Rectal smooth muscle tissue (tissue), 1 donor: ENCODE measurements around the gene VWA2.

Source experiments
- H3K27ac ChIP-seq: one replicate; pipeline ENCODE4 v1.7.0; 2013; ENCODE audit warnings: low read depth, low read length, inconsistent platforms
- H3K27me3 ChIP-seq: one replicate; pipeline ENCODE4 v1.7.0; 2013; ENCODE audit warnings: low read length; ENCODE audit not compliant: control insufficient read depth, insufficient read depth
- H3K36me3 ChIP-seq: one replicate; pipeline ENCODE4 v1.7.0; 2013; ENCODE audit warnings: low read length; ENCODE audit not compliant: control insufficient read depth, insufficient read depth
- H3K4me1 ChIP-seq: one replicate; pipeline ENCODE4 v1.7.0; 2013; ENCODE audit warnings: low read length; ENCODE audit not compliant: control insufficient read depth, insufficient read depth
- H3K4me3 ChIP-seq: one replicate; pipeline ENCODE4 v1.7.0; 2013; ENCODE audit warnings: low read length
- H3K9ac ChIP-seq: one replicate; pipeline ENCODE4 v1.7.0; 2013; ENCODE audit warnings: low read length

VWA2 gene

DNA sequence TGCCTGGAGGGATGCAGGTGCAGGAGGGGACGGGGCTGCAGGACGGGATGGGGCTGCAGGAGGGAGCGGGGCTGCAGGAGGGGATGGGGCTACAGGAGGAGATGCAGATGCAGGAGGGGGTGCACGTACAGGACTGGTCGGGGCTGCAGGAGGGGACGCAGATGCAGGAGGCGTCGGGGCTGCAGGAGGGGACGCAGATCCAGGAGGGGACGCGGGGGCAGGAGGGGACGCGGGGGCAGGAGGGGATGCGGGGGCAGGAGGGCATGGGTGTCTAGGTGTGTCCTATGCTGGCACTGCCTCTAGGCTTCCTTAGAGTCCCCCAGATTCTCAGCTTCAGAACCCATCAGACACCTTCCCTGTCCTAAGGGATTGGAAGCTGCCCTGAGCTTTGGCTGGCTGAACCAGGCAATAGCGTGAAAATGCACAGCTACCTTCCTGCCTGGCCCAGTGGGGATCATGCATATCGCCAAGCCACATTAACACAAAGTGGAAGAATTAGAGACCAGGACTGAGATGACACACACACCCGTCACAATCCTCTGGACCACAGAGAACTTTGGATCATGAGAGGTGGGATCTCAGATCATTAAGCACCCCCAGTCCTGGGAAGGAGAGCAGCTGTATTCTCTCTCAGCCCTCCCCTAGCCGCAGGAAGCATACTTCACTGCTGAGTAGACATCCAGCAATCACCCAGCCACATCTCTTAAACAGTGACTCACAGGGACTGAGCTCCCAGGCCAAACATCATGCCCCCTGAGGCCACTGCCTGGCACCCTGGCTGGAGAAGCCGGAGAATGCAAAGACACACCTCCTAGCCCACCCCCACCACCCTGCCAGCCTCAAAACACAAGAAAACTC is 67.3 kb downstream of the VWA2 start:
- no peaks in the 10 kb centered on the region for H3K36me3 ChIP-seq
- H3K9ac ChIP-seq, result no peak overlapping the region
- H3K4me1 ChIP-seq, result no peaks in the 10 kb centered on the region
- H3K27ac ChIP-seq, result no peak overlapping the region
- no peaks in the 10 kb centered on the region for H3K27me3 ChIP-seq
- H3K4me3 ChIP-seq, result no peak overlapping the region

DNA sequence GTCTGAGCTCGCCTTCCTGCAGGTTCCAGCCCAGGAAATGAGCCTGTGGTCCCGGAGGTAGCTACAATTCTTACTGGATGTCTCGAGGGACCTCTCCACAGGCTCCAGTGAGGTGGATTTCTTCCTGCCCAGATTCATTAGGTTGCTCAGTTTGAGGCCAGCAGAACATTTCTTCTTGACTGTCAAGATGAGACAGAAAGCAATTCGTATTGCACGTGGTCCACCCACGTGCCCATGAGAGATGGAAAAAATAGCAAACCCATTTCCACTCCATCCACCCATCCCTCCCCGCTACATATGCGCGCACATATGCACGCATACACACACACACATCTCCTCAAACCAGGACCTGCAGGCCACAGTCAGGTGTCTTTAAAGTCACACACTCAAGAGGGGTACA is 68.7 kb downstream of the VWA2 start:
- Histone ChIP-seq H3K27ac (no peak overlapping the region), H3K4me3 (no peak overlapping the region), H3K36me3 (no peaks in the 10 kb centered on the region), H3K9ac (no peak overlapping the region), H3K27me3 (no peaks in the 10 kb centered on the region), H3K4me1 (no peaks in the 10 kb centered on the region)

DNA sequence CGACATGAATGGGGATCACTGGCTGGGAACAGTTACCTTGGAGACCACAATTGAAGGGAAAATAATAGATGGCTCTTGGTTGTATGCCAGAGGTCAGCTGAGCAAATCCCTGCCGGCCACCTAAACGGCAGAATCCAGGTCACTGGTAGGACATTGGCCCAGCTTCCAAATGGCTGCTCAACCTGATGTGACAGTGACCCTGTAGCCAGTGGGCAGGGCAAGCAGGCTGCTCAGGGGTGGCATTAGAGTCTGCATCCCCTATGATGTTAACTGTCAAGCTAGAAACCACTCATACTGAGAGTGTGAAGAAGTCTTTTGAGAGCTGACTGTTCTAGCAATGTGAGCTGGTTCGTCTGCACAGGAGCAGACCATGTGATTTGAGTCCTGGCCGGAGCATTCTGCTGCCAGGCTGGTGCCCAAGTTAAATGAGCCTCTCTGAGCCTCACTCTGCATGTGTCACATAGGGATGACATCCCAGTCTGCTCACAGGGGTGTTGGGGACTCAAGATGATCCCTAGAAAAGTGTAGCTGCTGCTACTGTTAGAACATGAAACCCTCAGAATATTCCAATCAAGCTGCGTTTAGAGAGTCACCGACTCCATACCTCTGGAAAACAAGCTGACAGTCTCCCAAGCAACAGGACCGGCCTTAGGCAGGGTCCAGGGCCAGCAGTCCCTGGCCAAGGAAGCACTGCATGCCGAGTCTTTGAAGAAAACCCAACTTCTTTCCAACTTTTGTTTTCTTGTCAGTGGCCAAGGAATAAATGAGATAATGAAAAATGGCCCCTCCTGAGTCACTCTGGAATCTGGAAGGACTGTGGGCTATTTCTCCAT is 69.7 kb downstream of the VWA2 start:
- Histone ChIP-seq H3K27me3 (no peaks in the 10 kb centered on the region), H3K36me3 (no peaks in the 10 kb centered on the region), H3K27ac (no peak overlapping the region), H3K4me3 (no peak overlapping the region), H3K4me1 (no peaks in the 10 kb centered on the region), H3K9ac (no peak overlapping the region)

DNA sequence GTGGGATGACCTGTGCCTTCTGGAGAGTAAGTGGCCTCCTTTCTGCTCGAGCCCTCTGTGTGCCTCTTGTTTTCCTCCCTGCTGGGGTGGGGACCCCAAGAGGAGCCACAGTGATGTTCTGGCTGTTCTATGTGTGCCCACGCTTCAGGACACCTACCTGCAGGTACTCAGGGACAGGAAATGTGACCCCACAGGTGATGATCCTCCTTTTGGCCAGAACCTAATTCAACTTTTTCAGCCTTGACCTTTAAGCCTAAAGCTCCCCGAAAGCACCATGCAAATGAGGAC is 70.3 kb downstream of the VWA2 start:
- H3K27me3 ChIP-seq, result no peaks in the 10 kb centered on the region
- H3K27ac ChIP-seq, result no peak overlapping the region
- no peaks in the 10 kb centered on the region for H3K4me1 ChIP-seq
- no peak overlapping the region for H3K9ac ChIP-seq
- no peak overlapping the region for H3K4me3 ChIP-seq
- H3K36me3 ChIP-seq, result no peaks in the 10 kb centered on the region

DNA sequence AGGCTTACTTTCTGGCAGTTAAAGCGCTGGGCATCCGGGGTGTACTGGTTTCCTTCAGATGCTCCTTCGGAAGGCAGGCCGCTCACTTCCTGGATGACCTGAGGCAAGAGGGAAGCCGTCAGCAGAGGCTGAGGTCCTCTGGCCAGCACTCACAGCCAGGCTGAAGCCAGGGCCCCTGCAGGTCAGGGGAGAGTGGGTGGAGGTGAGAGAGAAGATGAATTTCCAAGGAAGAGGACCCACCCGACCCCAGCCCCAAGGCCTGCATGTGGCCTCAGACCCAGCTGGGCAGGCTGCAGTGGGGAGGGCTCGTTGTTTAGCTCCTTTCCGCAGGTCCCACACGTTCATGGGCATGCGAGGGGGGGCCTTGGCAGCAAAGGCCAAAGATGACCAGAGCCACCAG is 71.3 kb downstream of the VWA2 start:
- Histone ChIP-seq H3K27ac (no peak overlapping the region), H3K4me1 (no peaks in the 10 kb centered on the region), H3K4me3 (no peak overlapping the region), H3K36me3 (no peaks in the 10 kb centered on the region), H3K9ac (no peak overlapping the region), H3K27me3 (no peaks in the 10 kb centered on the region)

DNA sequence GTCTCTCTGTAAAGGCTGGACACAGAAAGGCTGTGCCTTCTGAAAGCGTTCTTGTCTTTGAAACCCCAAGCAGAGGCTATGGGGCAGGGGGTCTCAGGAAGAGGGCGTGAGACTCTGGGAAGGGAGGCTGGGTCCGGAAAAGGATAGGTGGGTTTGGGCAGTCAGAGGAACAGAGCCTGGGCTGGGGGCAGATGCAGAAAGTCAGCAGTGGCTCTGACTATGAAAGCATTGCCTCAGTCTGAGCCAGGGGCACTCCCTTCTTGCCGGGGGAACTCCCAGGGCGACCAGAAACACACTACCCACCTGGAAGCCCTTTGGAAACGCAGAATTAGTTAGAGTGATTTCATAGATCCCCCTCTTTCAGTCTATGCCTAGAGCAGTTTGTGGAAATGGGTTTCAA is 72.0 kb downstream of the VWA2 start:
- H3K27me3 ChIP-seq, result peaks cover 3% of the 10 kb centered on the region
- H3K9ac ChIP-seq, result no peak overlapping the region
- no peaks in the 10 kb centered on the region for H3K36me3 ChIP-seq
- H3K27ac ChIP-seq, result no peak overlapping the region
- H3K4me3 ChIP-seq, result no peak overlapping the region
- no peaks in the 10 kb centered on the region for H3K4me1 ChIP-seq

DNA sequence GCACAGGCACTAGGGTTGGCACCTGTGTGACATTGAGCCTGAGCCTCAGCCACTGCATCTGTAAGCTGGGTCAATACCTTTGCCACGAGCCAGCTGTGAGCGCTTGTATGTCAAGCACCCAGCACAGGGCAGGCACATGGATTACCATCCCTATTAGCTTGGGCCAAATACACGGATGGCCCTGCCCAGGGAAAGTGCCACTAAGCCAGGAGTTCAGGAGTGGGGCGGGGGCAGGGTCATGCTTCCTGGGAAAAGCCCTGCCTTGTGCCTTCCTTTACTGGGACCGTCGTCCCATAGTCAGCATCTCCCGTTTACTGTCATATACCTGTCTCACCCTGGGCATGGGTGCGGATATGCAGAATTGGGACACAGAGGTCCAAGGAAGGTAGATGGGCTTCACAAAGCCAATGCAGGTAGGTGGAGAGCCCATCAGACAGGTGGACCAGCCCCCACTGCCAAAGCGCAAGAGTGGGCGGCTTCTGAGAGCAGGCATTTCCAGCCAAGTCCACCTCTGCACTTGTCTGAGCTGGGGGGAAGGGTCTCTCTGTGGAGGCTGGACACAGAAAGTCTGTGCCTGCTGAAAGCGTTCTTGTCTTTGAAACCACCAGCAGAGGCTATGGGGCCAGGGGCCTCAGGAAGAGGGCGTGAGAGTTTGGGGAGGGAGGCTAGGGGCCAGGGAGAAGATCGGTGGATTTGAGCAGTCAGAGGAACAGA is 72.6 kb downstream of the VWA2 start:
- Histone ChIP-seq H3K27ac (no peak overlapping the region), H3K9ac (no peak overlapping the region), H3K4me1 (no peaks in the 10 kb centered on the region), H3K36me3 (no peaks in the 10 kb centered on the region), H3K4me3 (no peak overlapping the region), H3K27me3 (peaks cover 3% of the 10 kb centered on the region)

DNA sequence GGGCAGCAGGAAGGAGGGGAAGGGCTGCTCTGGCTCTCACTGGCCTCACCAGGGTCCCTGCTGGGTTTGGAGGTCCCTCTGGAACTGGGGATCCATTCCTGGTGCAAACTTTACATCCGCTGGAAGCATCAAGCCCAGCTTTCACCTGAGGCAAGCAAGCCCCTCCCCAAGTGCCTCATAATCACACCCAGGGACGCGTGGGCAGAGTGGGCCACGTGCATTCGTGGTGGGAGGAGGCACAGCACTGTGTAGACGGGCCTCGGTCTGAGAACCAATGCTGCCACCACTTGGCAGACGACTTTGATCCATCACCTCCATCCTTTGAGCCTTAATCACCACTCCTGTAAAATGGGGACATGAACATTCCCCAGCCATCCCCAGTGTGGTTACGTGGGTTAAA is 74.1 kb downstream of the VWA2 start:
- Histone ChIP-seq H3K4me3 (no peak overlapping the region), H3K9ac (no peak overlapping the region), H3K27ac (no peak overlapping the region), H3K27me3 (peaks cover 3% of the 10 kb centered on the region), H3K36me3 (no peaks in the 10 kb centered on the region), H3K4me1 (no peaks in the 10 kb centered on the region)

DNA sequence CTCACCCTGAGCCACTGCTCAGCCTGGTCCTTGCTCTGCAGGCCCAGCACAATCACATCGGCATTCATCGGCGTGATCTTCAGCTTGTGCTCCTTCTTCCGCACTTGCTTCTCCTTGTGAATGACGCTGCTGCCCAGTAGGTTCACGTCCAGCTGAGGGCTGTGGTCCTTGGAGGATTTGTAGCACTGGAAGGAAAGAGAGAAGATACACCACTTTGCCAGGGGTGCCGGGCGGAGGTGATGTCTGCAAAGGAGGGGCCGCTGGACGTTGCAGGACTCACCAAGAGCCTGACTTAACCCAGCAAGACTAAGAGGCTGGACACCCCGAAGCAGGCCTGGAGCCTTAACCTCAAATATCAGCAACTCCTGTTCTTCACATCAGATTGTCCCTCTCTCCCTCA is 74.8 kb downstream of the VWA2 start:
- no peaks in the 10 kb centered on the region for H3K4me1 ChIP-seq
- peaks cover 3% of the 10 kb centered on the region for H3K27me3 ChIP-seq
- H3K36me3 ChIP-seq, result no peaks in the 10 kb centered on the region
- H3K9ac ChIP-seq, result no peak overlapping the region
- H3K4me3 ChIP-seq, result no peak overlapping the region
- H3K27ac ChIP-seq, result no peak overlapping the region

DNA sequence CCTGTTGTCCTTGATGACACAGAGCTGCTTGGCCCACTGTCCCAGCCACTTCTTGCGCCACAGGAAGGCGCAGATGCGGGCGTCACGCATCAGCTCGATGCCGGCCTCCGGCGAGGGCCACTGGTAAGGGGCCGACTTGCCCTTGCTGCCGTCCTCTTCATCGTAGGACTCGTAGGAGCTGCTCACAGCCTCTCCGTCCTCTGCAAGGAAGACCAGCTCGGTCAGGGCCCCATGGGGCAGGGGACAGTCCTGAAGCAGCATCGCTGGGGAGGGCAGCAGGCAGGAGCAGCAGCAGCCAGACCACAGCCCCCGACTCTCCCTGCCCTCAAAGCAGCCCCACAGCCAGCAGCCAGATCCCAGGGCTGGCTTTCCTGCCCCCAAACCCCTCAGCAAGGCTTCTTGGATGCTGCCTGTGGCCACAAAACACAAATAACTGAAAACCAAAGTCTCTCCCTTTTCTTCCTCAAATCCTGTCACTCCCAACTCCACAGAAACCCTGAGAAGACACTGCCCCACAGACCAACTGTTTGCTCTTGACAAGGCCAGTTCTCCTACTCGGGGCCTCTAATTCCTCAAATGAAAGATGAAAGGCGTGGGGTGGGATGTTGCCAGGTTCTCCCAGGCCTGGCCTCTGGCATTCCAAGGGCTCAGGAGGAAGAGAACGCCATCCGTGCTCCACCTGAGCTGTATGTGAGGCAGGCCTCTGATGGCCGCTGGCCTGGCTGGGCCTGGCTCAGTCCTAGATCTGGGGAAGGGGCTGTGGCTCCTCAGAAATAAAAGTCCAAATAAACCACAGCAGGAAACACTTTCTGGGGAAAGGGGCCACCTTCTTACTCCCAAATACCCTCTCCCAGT is 76.7 kb downstream of the VWA2 start:
- H3K36me3 ChIP-seq, result no peaks in the 10 kb centered on the region
- no peak overlapping the region for H3K27ac ChIP-seq
- H3K9ac ChIP-seq, result no peak overlapping the region
- H3K4me1 ChIP-seq, result no peaks in the 10 kb centered on the region
- H3K27me3 ChIP-seq, result peaks cover 3% of the 10 kb centered on the region
- H3K4me3 ChIP-seq, result no peak overlapping the region

DNA sequence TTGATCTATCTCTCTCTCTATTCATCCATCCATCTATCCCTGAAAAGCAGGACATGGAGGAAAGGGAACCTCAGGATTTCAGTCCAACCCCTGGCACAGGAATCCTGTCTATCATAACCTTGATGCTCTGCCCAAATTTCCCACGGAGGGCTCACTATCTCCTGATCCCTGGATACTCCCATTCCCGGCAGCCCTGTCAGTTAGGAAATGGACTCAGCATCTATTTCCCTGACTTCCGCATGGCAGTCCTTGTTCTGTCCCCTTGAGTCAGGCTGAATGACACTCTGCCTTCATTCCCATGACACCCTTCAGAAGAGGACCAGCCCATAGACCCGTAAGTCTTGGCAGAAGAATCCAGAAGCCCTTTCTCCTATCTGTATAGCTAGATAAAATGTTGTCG is 77.7 kb downstream of the VWA2 start:
- H3K36me3 ChIP-seq, result no peaks in the 10 kb centered on the region
- H3K4me3 ChIP-seq, result no peak overlapping the region
- H3K27ac ChIP-seq, result no peak overlapping the region
- H3K27me3 ChIP-seq, result peaks cover 3% of the 10 kb centered on the region
- no peaks in the 10 kb centered on the region for H3K4me1 ChIP-seq
- no peak overlapping the region for H3K9ac ChIP-seq
